Liver (tissue), 9 donors: ENCODE results near the gene ABCB1. TPM values are rescaled to one million over a fixed set of nuclear protein-coding genes. Genes with fewer than 3 reads are reported as not detected.
A peak's percentile ranks its signal among the peaks of the same experiment; 100 is the strongest.

Experiments used
- DNase-seq: peaks from one replicate; pipeline ENCODE4 v3.0.0-alpha.2; 2017; ENCODE audit warnings: low spot score
- H3K27ac ChIP-seq, 2 donors: one replicate each; pipeline ENCODE4 v1.7.0; 2013; ENCODE audit warnings: inconsistent platforms in 2 of 2, low read length in 2 of 2, control low read depth in 1 of 2, low read depth in 1 of 2, mild to moderate bottlenecking in 1 of 2
- H3K27me3 ChIP-seq, 4 donors: one replicate each; pipeline versions ENCODE4 v1.6.1 to v1.7.0; 2013; ENCODE audit warnings: low read length in 3 of 4, inconsistent platforms in 1 of 4, mild to moderate bottlenecking in 1 of 4, moderate library complexity in 1 of 4; ENCODE audit not compliant: control insufficient read depth in 4 of 4, insufficient read depth in 4 of 4
- H3K36me3 ChIP-seq, 4 donors: one replicate each; pipeline versions ENCODE4 v1.6.1 to v1.7.0; 2013; ENCODE audit warnings: low read length in 3 of 4, mild to moderate bottlenecking in 3 of 4, low read depth in 1 of 4, moderate library complexity in 1 of 4; ENCODE audit not compliant: control insufficient read depth in 4 of 4, insufficient read depth in 3 of 4
- H3K4me1 ChIP-seq, 4 donors: one replicate each; pipeline versions ENCODE4 v1.6.1 to v1.7.0; 2013; ENCODE audit warnings: low read length in 3 of 4, mild to moderate bottlenecking in 3 of 4, moderate library complexity in 1 of 4; ENCODE audit not compliant: control insufficient read depth in 4 of 4, insufficient read depth in 4 of 4
- H3K4me3 ChIP-seq, 3 donors: one replicate each; pipeline versions ENCODE4 v1.6.1 to v1.7.0; 2013; ENCODE audit warnings: low read length in 3 of 3, control low read depth in 1 of 3, low read depth in 1 of 3, mild to moderate bottlenecking in 1 of 3
- H3K9ac ChIP-seq, 2 donors: one replicate each; pipeline ENCODE4 v1.7.0; 2013; ENCODE audit warnings: low read length in 2 of 2, mild to moderate bottlenecking in 2 of 2, moderate library complexity in 2 of 2, control low read depth in 1 of 2, low read depth in 1 of 2
- H3K9me3 ChIP-seq, 4 donors: one replicate each; pipeline versions ENCODE4 v1.6.1 to v1.7.0; 2013; ENCODE audit warnings: low read length in 3 of 4; ENCODE audit not compliant: control insufficient read depth in 4 of 4
- EGR1 ChIP-seq, 2 donors: IDR thresholded peaks; 2 replicates each; pipeline ENCODE4 v1.6.1; 2016 to 2018; ENCODE audit warnings: antibody characterized with exemption in 2 of 2, low read depth in 2 of 2
- FOXA1 ChIP-seq: IDR thresholded peaks from 2 replicates; pipeline ENCODE4 v1.6.1; 2016; ENCODE audit warnings: antibody characterized with exemption
- FOXA2 ChIP-seq: IDR thresholded peaks from 2 replicates; pipeline ENCODE4 v1.6.1; 2016; ENCODE audit warnings: antibody characterized with exemption
- GABPA ChIP-seq, 2 donors: IDR thresholded peaks in 1 of 2; conservative IDR thresholded peaks in 1 of 2; 2 replicates each; pipeline ENCODE4 v1.6.1; 2016; ENCODE audit warnings: antibody characterized with exemption in 2 of 2, mild to moderate bottlenecking in 1 of 2, moderate library complexity in 1 of 2
- HNF4A ChIP-seq, 2 donors: conservative IDR thresholded peaks; 2 replicates each; pipeline ENCODE4 v1.6.1; 2016; ENCODE audit warnings: antibody characterized with exemption in 2 of 2, mild to moderate bottlenecking in 2 of 2
- HNF4G ChIP-seq: IDR thresholded peaks from 2 replicates; pipeline ENCODE4 v1.6.1; 2016; ENCODE audit warnings: antibody characterized with exemption
- JUND ChIP-seq, 2 donors: IDR thresholded peaks; 2 replicates each; pipeline ENCODE4 v1.6.1; 2016; ENCODE audit warnings: antibody characterized with exemption in 2 of 2
- NR2F2 ChIP-seq: IDR thresholded peaks from 2 replicates; pipeline ENCODE4 v1.6.1; 2016; ENCODE audit warnings: antibody characterized with exemption
- RAD21 ChIP-seq, 2 donors: IDR thresholded peaks; 2 replicates each; pipeline ENCODE4 v1.6.1; 2016; ENCODE audit warnings: antibody characterized with exemption in 2 of 2, mild to moderate bottlenecking in 2 of 2
- RXRA ChIP-seq, 2 donors: IDR thresholded peaks; 2 replicates each; pipeline ENCODE4 v1.6.1; 2017 to 2018; ENCODE audit warnings: antibody characterized with exemption in 2 of 2, mild to moderate bottlenecking in 1 of 2
- SP1 ChIP-seq: IDR thresholded peaks from 2 replicates; pipeline ENCODE4 v1.6.1; 2018; ENCODE audit warnings: antibody characterized with exemption, mild to moderate bottlenecking
- TAF1 ChIP-seq: conservative IDR thresholded peaks from 2 replicates; pipeline ENCODE4 v1.6.1; 2016; ENCODE audit warnings: antibody characterized with exemption, mild to moderate bottlenecking
- YY1 ChIP-seq: IDR thresholded peaks from 2 replicates; pipeline ENCODE4 v1.6.1; 2016; ENCODE audit warnings: antibody characterized with exemption, mild to moderate bottlenecking
- WGBS: extraction: QIAGEN DNeasy Blood & Tissue Kit; methylation state at CpG from one replicate; pipeline ENCODE4 v1.1.7; 2013; 5-methylcytosine and 5-hydroxymethylcytosine counted together
- polyA plus RNA-seq, 2 donors: library from polyadenylated mRNA; stranded (reverse) in 1 of 2; unstranded in 1 of 2; fragments of 200-250 nt in 1 of 2; fragments of >200 nt in 1 of 2; fragmentation: Nextera tagmentation in 1 of 2; extraction: Ambion mirVana in 1 of 2; gene quantifications; one replicate each; pipeline versions ENCODE4 v1.2.1 to v1.2.3, GENCODE V29; 2013 to 2015
- total RNA-seq, 2 donors: library from RNA; depleted of rRNA; stranded (reverse); fragments of >200 nt; gene quantifications; one replicate each; pipeline ENCODE4 v1.2.3, GENCODE V29; 2014
- TF ChIP-seq, protein P1 (sequence below): IDR thresholded peaks from 2 replicates; pipeline ENCODE4 v1.6.1; 2016; ENCODE audit warnings: antibody characterized with exemption
- TF ChIP-seq, protein P2 (sequence below): IDR thresholded peaks from 2 replicates; pipeline ENCODE4 v1.6.1; 2016; ENCODE audit warnings: antibody characterized with exemption
- TF ChIP-seq, protein P3 (sequence below): IDR thresholded peaks from 2 replicates; pipeline ENCODE4 v1.6.1; 2016; ENCODE audit warnings: antibody characterized with exemption, mild to moderate bottlenecking
- TF ChIP-seq, protein P4 (sequence below): fragments of 150-350 bp; IDR thresholded peaks from 2 replicates; pipeline ENCODE4 v1.5.1; 2017; ENCODE audit warnings: improper control_type of control experiment, low read depth, low read length; ENCODE audit not compliant: missing input control
- TF ChIP-seq, protein P5 (sequence below): IDR thresholded peaks from 2 replicates; pipeline ENCODE4 v1.6.1; 2016; ENCODE audit warnings: antibody characterized with exemption
- donor health status: healthy.
- donor health status: healthy.
- donor health status: healthy.
- donor health status: healthy.
- donor health status: healthy.

The ABCB1 gene
- total and polyA plus RNA-seq, 4 donors: 11.9 to 53.2 (median 21.0) TPM

DNA sequence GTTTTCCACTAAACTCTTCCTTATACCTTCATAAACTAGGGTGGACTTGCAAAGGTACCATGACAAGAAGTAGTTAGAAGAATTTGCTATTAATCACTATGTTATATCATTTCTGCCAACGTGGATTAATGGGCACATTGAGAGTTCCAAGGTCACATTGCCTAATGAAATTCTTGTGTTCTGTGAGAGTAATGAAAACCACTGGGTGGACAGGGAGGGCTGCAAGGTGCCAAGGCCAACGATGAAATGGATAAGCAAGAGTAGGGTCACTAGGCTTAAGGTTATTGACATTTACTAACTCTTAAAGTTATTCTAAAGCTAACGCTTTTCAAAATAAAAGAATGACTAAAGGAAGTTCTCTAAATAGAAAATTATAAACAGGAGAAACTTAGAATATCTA, 118.6 kb downstream of the ABCB1 start:
- DNase-seq: no peak
- Histone ChIP-seq H3K4me1 (peaks cover 1 to 33% (median 13%) of the 10 kb centered on the region in 4 donors), H3K27me3 (no peaks in the 10 kb centered on the region), H3K9me3 (no peaks in the 10 kb centered on the region), H3K4me3 (no peak overlapping the region), H3K36me3 (no peaks in the 10 kb centered on the region), H3K27ac (peak overlapping the region; percentile 75 to 81), H3K9ac (no peak overlapping the region)
- TF ChIP-seq, protein P1, sequence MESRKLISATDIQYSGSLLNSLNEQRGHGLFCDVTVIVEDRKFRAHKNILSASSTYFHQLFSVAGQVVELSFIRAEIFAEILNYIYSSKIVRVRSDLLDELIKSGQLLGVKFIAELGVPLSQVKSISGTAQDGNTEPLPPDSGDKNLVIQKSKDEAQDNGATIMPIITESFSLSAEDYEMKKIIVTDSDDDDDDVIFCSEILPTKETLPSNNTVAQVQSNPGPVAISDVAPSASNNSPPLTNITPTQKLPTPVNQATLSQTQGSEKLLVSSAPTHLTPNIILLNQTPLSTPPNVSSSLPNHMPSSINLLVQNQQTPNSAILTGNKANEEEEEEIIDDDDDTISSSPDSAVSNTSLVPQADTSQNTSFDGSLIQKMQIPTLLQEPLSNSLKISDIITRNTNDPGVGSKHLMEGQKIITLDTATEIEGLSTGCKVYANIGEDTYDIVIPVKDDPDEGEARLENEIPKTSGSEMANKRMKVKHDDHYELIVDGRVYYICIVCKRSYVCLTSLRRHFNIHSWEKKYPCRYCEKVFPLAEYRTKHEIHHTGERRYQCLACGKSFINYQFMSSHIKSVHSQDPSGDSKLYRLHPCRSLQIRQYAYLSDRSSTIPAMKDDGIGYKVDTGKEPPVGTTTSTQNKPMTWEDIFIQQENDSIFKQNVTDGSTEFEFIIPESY: peak; percentile 92
- TF ChIP-seq RAD21 (IDR thresholded peaks at IDR 0.05) (peak; percentile 43 to 59), HNF4A (conservative IDR thresholded peaks at IDR 0.05) (peak; percentile 97 to 99), GABPA (IDR thresholded peaks at IDR 0.05 in 1 of 2, conservative IDR thresholded peaks at IDR 0.05 in 1 of 2) (peak in 1 of 2 donors; percentile 34), SP1 (peak; percentile 98), YY1 (peak; percentile 81), HNF4G (peak; percentile 83), JUND (IDR thresholded peaks at IDR 0.05) (peak; percentile 79 to 93), RXRA (IDR thresholded peaks at IDR 0.05) (peak; percentile 99 to 100), FOXA1 (peak; percentile 38), NR2F2 (peak; percentile 68), EGR1 (IDR thresholded peaks at IDR 0.05; ENCODE audit: low read depth in 2 of 2) (peak; percentile 20 to 90), TAF1 (no peak), FOXA2 (peak; percentile 86)
- TF ChIP-seq, protein P2, sequence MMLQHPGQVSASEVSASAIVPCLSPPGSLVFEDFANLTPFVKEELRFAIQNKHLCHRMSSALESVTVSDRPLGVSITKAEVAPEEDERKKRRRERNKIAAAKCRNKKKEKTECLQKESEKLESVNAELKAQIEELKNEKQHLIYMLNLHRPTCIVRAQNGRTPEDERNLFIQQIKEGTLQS: peak; percentile 85
- TF ChIP-seq, protein P3, sequence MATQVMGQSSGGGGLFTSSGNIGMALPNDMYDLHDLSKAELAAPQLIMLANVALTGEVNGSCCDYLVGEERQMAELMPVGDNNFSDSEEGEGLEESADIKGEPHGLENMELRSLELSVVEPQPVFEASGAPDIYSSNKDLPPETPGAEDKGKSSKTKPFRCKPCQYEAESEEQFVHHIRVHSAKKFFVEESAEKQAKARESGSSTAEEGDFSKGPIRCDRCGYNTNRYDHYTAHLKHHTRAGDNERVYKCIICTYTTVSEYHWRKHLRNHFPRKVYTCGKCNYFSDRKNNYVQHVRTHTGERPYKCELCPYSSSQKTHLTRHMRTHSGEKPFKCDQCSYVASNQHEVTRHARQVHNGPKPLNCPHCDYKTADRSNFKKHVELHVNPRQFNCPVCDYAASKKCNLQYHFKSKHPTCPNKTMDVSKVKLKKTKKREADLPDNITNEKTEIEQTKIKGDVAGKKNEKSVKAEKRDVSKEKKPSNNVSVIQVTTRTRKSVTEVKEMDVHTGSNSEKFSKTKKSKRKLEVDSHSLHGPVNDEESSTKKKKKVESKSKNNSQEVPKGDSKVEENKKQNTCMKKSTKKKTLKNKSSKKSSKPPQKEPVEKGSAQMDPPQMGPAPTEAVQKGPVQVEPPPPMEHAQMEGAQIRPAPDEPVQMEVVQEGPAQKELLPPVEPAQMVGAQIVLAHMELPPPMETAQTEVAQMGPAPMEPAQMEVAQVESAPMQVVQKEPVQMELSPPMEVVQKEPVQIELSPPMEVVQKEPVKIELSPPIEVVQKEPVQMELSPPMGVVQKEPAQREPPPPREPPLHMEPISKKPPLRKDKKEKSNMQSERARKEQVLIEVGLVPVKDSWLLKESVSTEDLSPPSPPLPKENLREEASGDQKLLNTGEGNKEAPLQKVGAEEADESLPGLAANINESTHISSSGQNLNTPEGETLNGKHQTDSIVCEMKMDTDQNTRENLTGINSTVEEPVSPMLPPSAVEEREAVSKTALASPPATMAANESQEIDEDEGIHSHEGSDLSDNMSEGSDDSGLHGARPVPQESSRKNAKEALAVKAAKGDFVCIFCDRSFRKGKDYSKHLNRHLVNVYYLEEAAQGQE: peak; percentile 80
- TF ChIP-seq, protein P4, sequence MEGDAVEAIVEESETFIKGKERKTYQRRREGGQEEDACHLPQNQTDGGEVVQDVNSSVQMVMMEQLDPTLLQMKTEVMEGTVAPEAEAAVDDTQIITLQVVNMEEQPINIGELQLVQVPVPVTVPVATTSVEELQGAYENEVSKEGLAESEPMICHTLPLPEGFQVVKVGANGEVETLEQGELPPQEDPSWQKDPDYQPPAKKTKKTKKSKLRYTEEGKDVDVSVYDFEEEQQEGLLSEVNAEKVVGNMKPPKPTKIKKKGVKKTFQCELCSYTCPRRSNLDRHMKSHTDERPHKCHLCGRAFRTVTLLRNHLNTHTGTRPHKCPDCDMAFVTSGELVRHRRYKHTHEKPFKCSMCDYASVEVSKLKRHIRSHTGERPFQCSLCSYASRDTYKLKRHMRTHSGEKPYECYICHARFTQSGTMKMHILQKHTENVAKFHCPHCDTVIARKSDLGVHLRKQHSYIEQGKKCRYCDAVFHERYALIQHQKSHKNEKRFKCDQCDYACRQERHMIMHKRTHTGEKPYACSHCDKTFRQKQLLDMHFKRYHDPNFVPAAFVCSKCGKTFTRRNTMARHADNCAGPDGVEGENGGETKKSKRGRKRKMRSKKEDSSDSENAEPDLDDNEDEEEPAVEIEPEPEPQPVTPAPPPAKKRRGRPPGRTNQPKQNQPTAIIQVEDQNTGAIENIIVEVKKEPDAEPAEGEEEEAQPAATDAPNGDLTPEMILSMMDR: no peak
- TF ChIP-seq, protein P5, sequence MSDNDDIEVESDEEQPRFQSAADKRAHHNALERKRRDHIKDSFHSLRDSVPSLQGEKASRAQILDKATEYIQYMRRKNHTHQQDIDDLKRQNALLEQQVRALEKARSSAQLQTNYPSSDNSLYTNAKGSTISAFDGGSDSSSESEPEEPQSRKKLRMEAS: peak; percentile 82
- 30% methylated on average over 3 of the region's 3 CpGs for WGBS
